Measurements from ENCODE around the gene FBN1. TPM values are rescaled to one million over a fixed set of nuclear protein-coding genes. Genes with fewer than 3 reads are reported as not detected.

FBN1 gene
- total and polyA plus RNA-seq, 7 donors, result 1.2 to 173 (median 57.0) TPM

DNA sequence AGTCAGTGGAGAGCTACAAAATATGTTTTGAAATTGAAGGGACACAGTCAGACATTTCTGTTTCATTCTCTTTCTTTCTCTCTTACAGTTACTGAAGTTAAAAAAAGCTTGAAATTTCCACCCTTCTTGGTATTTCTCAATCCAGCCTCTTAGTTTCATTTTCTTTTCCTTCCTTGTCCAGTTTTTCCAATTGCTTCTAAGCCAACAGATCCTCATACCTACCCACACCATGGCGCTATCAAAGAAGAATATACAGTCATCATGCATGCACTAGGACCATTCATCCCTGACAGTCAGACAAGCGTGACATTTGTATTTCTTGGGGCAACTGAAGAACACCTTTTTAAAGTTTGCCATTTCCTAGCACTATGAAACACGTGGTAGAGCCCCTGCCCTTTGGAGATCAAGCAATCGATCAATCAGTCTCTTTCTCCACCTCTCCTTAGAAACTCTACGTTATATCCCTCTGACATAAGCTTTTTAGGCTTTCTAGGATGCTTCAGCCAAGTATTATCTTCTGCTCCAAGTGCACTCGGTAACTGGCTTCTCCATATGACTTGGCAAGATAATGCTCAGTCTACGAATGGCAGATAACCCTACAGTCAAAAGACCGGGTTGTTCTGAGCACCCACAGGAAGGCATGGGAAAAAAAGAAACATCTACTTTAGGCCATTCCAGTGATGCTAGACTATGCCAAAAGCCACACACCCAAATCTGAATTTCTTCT is 65.4 kb downstream of the FBN1 start:
- no peak overlapping the region for H3K4me3 ChIP-seq
- H3K36me3 ChIP-seq, result no peaks in the 10 kb centered on the region
- H3K27me3 ChIP-seq, result no peaks in the 10 kb centered on the region
- peaks cover 0 to 3% (median 0%) of the 10 kb centered on the region in 4 donors for H3K4me1 ChIP-seq
- no peak for DNase-seq
- WGBS, 2 donors, result 88% methylated on average over 8 of the region's 8 CpGs
- H3K9me3 ChIP-seq, result no peaks in the 10 kb centered on the region
- intact Hi-C loops (cut with DNase I), result no loop called here
- TF ChIP-seq POLR2AphosphoS5 (IDR thresholded peaks at IDR 0.05) (no peak), POLR2A (IDR thresholded peaks at IDR 0.05) (no peak), EP300 (IDR thresholded peaks at IDR 0.05) (no peak)
- TF ChIP-seq, protein P1, sequence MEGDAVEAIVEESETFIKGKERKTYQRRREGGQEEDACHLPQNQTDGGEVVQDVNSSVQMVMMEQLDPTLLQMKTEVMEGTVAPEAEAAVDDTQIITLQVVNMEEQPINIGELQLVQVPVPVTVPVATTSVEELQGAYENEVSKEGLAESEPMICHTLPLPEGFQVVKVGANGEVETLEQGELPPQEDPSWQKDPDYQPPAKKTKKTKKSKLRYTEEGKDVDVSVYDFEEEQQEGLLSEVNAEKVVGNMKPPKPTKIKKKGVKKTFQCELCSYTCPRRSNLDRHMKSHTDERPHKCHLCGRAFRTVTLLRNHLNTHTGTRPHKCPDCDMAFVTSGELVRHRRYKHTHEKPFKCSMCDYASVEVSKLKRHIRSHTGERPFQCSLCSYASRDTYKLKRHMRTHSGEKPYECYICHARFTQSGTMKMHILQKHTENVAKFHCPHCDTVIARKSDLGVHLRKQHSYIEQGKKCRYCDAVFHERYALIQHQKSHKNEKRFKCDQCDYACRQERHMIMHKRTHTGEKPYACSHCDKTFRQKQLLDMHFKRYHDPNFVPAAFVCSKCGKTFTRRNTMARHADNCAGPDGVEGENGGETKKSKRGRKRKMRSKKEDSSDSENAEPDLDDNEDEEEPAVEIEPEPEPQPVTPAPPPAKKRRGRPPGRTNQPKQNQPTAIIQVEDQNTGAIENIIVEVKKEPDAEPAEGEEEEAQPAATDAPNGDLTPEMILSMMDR (IDR thresholded peaks at IDR 0.05), result no peak
- peak overlapping the region in 3 of 4 donors; percentile 14 to 30 (median 17) for H3K27ac ChIP-seq

DNA sequence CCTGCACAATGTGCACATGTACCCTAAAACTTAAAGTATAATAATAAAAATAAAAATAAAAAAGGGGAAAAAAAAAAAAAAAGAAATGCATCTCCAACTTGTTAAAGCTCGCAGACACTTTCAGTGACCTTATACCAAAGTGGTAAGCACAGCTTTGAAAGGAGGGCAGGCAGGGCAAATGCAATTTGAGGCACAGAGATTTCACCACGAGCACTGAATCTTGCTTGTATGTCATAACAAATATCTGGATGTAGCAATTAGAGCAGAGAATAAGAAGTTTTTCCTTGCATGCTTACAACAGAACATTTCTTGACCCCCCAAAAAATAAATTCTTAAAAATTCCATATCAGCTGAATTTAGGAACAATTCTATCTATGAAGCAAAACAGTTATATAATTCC is 66.5 kb downstream of the FBN1 start:
- TF ChIP-seq POLR2AphosphoS5 (IDR thresholded peaks at IDR 0.05) (no peak), EP300 (IDR thresholded peaks at IDR 0.05) (no peak), POLR2A (IDR thresholded peaks at IDR 0.05) (no peak)
- TF ChIP-seq, protein P1 (IDR thresholded peaks at IDR 0.05), result no peak
- no peak for DNase-seq
- WGBS, 2 donors, result 81 to 90% methylated on average over 2 of the region's 2 CpGs
- Histone ChIP-seq H3K4me3 (no peak overlapping the region), H3K4me1 (peaks cover 0 to 3% (median 0%) of the 10 kb centered on the region in 4 donors), H3K27me3 (no peaks in the 10 kb centered on the region), H3K9me3 (no peaks in the 10 kb centered on the region), H3K27ac (no peak overlapping the region), H3K36me3 (no peaks in the 10 kb centered on the region)
- intact Hi-C loops (cut with DNase I), result no loop called here

- H3K27me3 ChIP-seq, result no peaks in the 10 kb centered on the region
- no peak overlapping the region for H3K4me3 ChIP-seq
- H3K9me3 ChIP-seq, result no peaks in the 10 kb centered on the region
- no peaks in the 10 kb centered on the region for H3K36me3 ChIP-seq
- no peak for DNase-seq
- H3K27ac ChIP-seq, result no peak overlapping the region
- peaks cover 0 to 3% (median 0%) of the 10 kb centered on the region in 4 donors for H3K4me1 ChIP-seq
- TF ChIP-seq POLR2AphosphoS5 (IDR thresholded peaks at IDR 0.05) (no peak), POLR2A (IDR thresholded peaks at IDR 0.05) (no peak), EP300 (IDR thresholded peaks at IDR 0.05) (no peak)
- TF ChIP-seq, protein P1 (IDR thresholded peaks at IDR 0.05), result no peak
- 78 to 83% methylated on average over 7 of the region's 7 CpGs for WGBS, 2 donors
- intact Hi-C loops (cut with DNase I), result no loop called here
Measured at GRCh38 chr15:48577469-48577868, 68.0 kb downstream of the FBN1 start.

GRCh38 chr15:48574187-48574586 is 71.3 kb downstream of the FBN1 start:
- DNase-seq, result no peak
- Histone ChIP-seq H3K27me3 (no peaks in the 10 kb centered on the region), H3K4me1 (peaks cover 0 to 3% (median 0%) of the 10 kb centered on the region in 4 donors), H3K9me3 (no peaks in the 10 kb centered on the region), H3K27ac (no peak overlapping the region), H3K36me3 (no peaks in the 10 kb centered on the region), H3K4me3 (no peak overlapping the region)
- intact Hi-C loops (cut with DNase I), result no loop called here
- TF ChIP-seq POLR2AphosphoS5 (IDR thresholded peaks at IDR 0.05) (no peak), EP300 (IDR thresholded peaks at IDR 0.05) (no peak), POLR2A (IDR thresholded peaks at IDR 0.05) (no peak)
- TF ChIP-seq, protein P1 (IDR thresholded peaks at IDR 0.05), result no peak

Measured in sigmoid colon (tissue), 7 donors.